GM10248 (cell line): Measurements from ENCODE around the gene GALNT2.

Source experiments
- CTCF ChIA-PET: fragments of 300-600 bp; sonication (Branson Sonifier 250); formaldehyde crosslinking; extraction: SDS; loops from one replicate; lab custom pipeline; 2021; ENCODE audit warnings: antibody characterized with exemption; lab: Yijun Ruan, JAX
- POLR2A ChIA-PET: fragments of 350-650 bp; sonication (Branson Sonifier 250); formaldehyde crosslinking; extraction: SDS; loops from one replicate; lab custom pipeline; 2020; ENCODE audit warnings: antibody characterized with exemption; lab: Yijun Ruan, JAX
- DNase-seq: peaks from one replicate; pipeline ENCODE4 v3.0.0; 2012; ENCODE audit errors: extremely low spot score
- TF ChIP-seq, protein P1 (sequence below): IDR thresholded peaks from 2 replicates; pipeline ENCODE4 v1.5.1; 2012; ENCODE audit warnings: mild to moderate bottlenecking, low read depth; ENCODE audit errors: extremely low read depth, missing control alignments, control extremely low read depth

Gene GALNT2

DNA sequence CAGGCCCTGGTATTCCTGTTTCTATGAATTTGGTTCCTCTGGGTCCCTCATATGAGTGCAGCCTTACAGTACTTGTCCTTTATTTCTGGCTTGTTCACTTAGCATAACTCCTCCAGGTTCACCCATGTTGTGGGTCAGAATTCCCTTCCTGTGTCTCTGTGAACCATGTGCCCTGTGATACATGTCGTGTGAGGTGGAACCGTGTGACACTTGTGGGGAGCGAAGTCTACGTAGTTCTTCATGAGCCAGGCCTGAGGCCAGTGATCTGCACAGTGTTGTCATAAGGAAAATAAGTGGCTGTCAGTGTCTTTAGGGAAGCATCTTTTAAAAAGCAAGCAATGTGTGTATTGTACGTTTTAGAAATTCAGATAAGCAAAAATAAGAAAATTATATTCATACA is 122.8 kb downstream of the GALNT2 start:
- ChIA-PET POLR2A (no interaction called here), CTCF (interaction anchor here (1.0 kb wide), 1 partner anchor 13 kb away, joined by 3 read pairs; no protein-coding TSS in a partner anchor)
- no peak for DNase-seq
- TF ChIP-seq, protein P1, sequence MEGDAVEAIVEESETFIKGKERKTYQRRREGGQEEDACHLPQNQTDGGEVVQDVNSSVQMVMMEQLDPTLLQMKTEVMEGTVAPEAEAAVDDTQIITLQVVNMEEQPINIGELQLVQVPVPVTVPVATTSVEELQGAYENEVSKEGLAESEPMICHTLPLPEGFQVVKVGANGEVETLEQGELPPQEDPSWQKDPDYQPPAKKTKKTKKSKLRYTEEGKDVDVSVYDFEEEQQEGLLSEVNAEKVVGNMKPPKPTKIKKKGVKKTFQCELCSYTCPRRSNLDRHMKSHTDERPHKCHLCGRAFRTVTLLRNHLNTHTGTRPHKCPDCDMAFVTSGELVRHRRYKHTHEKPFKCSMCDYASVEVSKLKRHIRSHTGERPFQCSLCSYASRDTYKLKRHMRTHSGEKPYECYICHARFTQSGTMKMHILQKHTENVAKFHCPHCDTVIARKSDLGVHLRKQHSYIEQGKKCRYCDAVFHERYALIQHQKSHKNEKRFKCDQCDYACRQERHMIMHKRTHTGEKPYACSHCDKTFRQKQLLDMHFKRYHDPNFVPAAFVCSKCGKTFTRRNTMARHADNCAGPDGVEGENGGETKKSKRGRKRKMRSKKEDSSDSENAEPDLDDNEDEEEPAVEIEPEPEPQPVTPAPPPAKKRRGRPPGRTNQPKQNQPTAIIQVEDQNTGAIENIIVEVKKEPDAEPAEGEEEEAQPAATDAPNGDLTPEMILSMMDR: no peak

GRCh38 chr1:230191079-230191804 is 124.2 kb downstream of the GALNT2 start:
- TF ChIP-seq, protein P1: no peak
- CTCF ChIA-PET: interaction anchor here (1.0 to 1.4 kb wide), 2 partner anchors 14 kb away, joined by 3 read pairs; no protein-coding TSS in a partner anchor
- DNase-seq: no peak
- POLR2A ChIA-PET: no interaction called here

- TF ChIP-seq, protein P1: no peak
- POLR2A ChIA-PET: no interaction called here
- DNase-seq: no peak
- CTCF ChIA-PET: interaction anchor here (1.4 to 2.0 kb wide), 2 partner anchors 11 to 13 kb away, joined by 3 to 4 read pairs; no protein-coding TSS in a partner anchor
These were observed 124.8 kb downstream of the GALNT2 start for GRCh38 chr1:230191855-230192254.

DNA sequence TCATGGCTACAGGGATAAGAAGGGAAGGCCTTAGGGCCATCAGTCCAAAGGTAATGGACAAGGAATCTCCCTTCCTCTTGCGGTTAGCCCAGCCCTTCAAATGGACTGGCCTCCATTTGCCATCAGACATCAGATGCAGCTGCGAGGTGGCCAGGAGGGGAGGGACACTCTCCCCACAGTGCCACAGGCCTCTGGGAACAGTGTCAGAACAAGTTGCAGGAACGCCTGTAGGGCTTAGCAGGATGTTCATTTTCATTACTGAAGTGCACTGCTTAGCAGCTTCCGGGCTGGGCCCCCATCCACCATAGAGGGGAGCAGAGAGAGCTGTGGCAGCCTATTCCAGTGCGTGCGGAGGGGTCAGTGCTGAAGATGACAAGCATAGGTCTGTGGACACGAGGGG is 127.5 kb downstream of the GALNT2 start:
- CTCF ChIA-PET: interaction anchor here (2.5 kb wide), 1 partner anchor 13 kb away, joined by 7 read pairs; no protein-coding TSS in a partner anchor
- POLR2A ChIA-PET: no interaction called here
- TF ChIP-seq, protein P1: no peak
- DNase-seq: no peak

- CTCF ChIA-PET: interaction anchor here (2.5 kb wide), 1 partner anchor 13 kb away, joined by 7 read pairs; no protein-coding TSS in a partner anchor
- TF ChIP-seq, protein P1: no peak
- no peak for DNase-seq
- POLR2A ChIA-PET: no interaction called here
These were observed 128.2 kb downstream of the GALNT2 start for GRCh38 chr1:230195199-230195598.

DNA sequence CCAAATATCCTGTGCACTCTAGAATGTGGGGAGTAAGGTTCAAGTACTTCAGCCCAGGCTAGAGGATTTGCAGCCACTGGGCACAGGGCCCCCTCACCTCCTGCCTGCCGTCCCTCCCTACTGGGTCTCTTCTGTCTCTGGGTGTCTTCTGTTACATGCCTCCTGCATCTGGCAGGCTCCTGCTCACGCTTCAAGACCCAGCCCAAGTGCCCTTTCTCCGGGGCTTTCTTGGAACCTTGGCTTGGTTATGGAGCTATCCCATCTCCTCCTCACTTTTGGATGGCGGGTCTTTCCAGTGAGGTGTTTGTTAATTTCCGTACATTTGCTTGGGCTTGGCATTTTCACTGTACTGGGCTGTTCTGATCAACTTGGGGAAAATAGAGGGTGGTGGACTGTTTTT is 129.0 kb downstream of the GALNT2 start:
- POLR2A ChIA-PET: no interaction called here
- no peak for DNase-seq
- CTCF ChIA-PET: interaction anchor here (0.9 kb wide), 1 partner anchor 10 kb away, joined by 4 read pairs; no protein-coding TSS in a partner anchor
- TF ChIP-seq, protein P1: no peak
